ENCODE data around the gene KRT74.

The KRT74 gene

GRCh38 chr12:52573743-52574142 is at the start of gene KRT74:
KRT74 (minus strand) TSS chr12:52573843; CDS start chr12:52573777, 66 bp downstream.
- DNase-seq: no peak

GRCh38 chr12:52622349-52622748 is 48.7 kb upstream of the KRT74 start:
- DNase-seq: no peak

GRCh38 chr12:52618866-52619265 is 45.2 kb upstream of the KRT74 start:
- DNase-seq: no peak

GRCh38 chr12:52618216-52618615 is 44.6 kb upstream of the KRT74 start, which contains the start of gene KRT73:
KRT73 (minus strand) TSS chr12:52618559; CDS start chr12:52618524, 35 bp downstream.
- no peak for DNase-seq

- DNase-seq: no peak
Observed at GRCh38 chr12:52617403-52617785, 43.8 kb upstream of the KRT74 start.

GRCh38 chr12:52616680-52617402 is 43.2 kb upstream of the KRT74 start:
- DNase-seq: no peak

- no peak for DNase-seq
Observed at GRCh38 chr12:52615912-52616311, 42.3 kb upstream of the KRT74 start.

GRCh38 chr12:52615208-52615868 is 41.7 kb upstream of the KRT74 start:
- no peak for DNase-seq

GRCh38 chr12:52614381-52615207 is 41.0 kb upstream of the KRT74 start:
- DNase-seq: no peak

- DNase-seq: no peak
Observed at GRCh38 chr12:52613384-52614030, 39.9 kb upstream of the KRT74 start.

GRCh38 chr12:52612431-52613383 is 39.1 kb upstream of the KRT74 start:
- no peak for DNase-seq

- no peak for DNase-seq
Observed at GRCh38 chr12:52611080-52611468, 37.4 kb upstream of the KRT74 start.

GRCh38 chr12:52608826-52609630 is 35.4 kb upstream of the KRT74 start:
- DNase-seq: no peak

GRCh38 chr12:52608161-52608560 is 34.5 kb upstream of the KRT74 start:
- DNase-seq: no peak

- no peak for DNase-seq
Observed at GRCh38 chr12:52607314-52607713, 33.7 kb upstream of the KRT74 start.

GRCh38 chr12:52606581-52607218 is 33.1 kb upstream of the KRT74 start:
- no peak for DNase-seq

GRCh38 chr12:52606096-52606495 is 32.5 kb upstream of the KRT74 start:
- DNase-seq: no peak

- no peak for DNase-seq
Observed at GRCh38 chr12:52605542-52605941, 31.9 kb upstream of the KRT74 start.

- DNase-seq: no peak
Observed at GRCh38 chr12:52604859-52605258, 31.2 kb upstream of the KRT74 start.

- DNase-seq: no peak
Observed at GRCh38 chr12:52603314-52603713, 29.7 kb upstream of the KRT74 start.

Data from cerebellar nuclear complex (tissue), 1 donor.